K562 (cell line): ENCODE measurements around the gene LMTK2. TPM values are rescaled to one million over a fixed set of nuclear protein-coding genes. Genes with fewer than 3 reads are reported as not detected.

Experiments used
- ASH1L ChIP-seq: fragments of 450-650 bp; IDR thresholded peaks from 2 replicates; pipeline ENCODE4 v1.6.1; 2018; ENCODE audit warnings: borderline replicate concordance, mild to moderate bottlenecking, low read depth; ENCODE audit not compliant: partially characterized antibody
- BACH1 ChIP-seq: fragments of 200-800 bp; sonication (Bioruptor generic); IDR thresholded peaks from 2 replicates; pipeline ENCODE4 v1.6.1; 2016; ENCODE audit warnings: missing genetic modification characterization, missing compliant biosample characterization
- CEBPB ChIP-seq: fragments of 450-650 bp; IDR thresholded peaks from 2 replicates; pipeline ENCODE4 v1.6.1; 2016; ENCODE audit warnings: missing genetic modification characterization, missing compliant biosample characterization
- FOXK1 ChIP-seq: sonication (generic); formaldehyde crosslinking; IDR thresholded peaks from 2 replicates; pipeline ENCODE4 v1.8.0; 2022; ENCODE audit warnings: missing genetic modification reagents, mild to moderate bottlenecking, borderline replicate concordance
- GABPA ChIP-seq: fragments of 200-800 bp; sonication (Bioruptor generic); conservative IDR thresholded peaks from 2 replicates; pipeline ENCODE4 v1.6.1; 2016; ENCODE audit warnings: low read depth, missing genetic modification characterization, missing compliant biosample characterization
- HNRNPK ChIP-seq: fragments of 200-400 bp; formaldehyde crosslinking; IDR thresholded peaks from one replicate; pipeline ENCODE4 v1.6.1; 2018; ENCODE audit warnings: mild to moderate bottlenecking, low read depth, low read length; ENCODE audit not compliant: poor library complexity, severe bottlenecking
- HOMEZ ChIP-seq: fragments of 250-450 bp; sonication (Bioruptor Pico); IDR thresholded peaks from 2 replicates; pipeline ENCODE4 v1.4.0; 2020; ENCODE audit warnings: mild to moderate bottlenecking, moderate library complexity
- NR2F6 ChIP-seq: fragments of 450-650 bp; formaldehyde crosslinking; IDR thresholded peaks from 2 replicates; pipeline ENCODE4 v1.4.0; 2020; ENCODE audit warnings: mild to moderate bottlenecking
- PHTF2 ChIP-seq: fragments of 250-450 bp; sonication (Bioruptor Pico); IDR thresholded peaks from 2 replicates; pipeline ENCODE4 v1.5.0; 2021; ENCODE audit warnings: mild to moderate bottlenecking
- RBM25 ChIP-seq: fragments of 200-400 bp; formaldehyde crosslinking; IDR thresholded peaks from 2 replicates; pipeline ENCODE4 v1.6.1; 2018; ENCODE audit warnings: low read length, low read depth, moderate library complexity; ENCODE audit not compliant: severe bottlenecking
- SAFB ChIP-seq: fragments of 200-400 bp; formaldehyde crosslinking; IDR thresholded peaks from 2 replicates; pipeline ENCODE4 v1.6.1; 2017; ENCODE audit warnings: low read depth, low read length, borderline replicate concordance
- SMARCA5 ChIP-seq: fragments of 450-650 bp; IDR thresholded peaks from 2 replicates; pipeline ENCODE4 v1.6.1; 2016
- TEAD4 ChIP-seq, 2 experiments: sonication (generic) in 1 of 2; formaldehyde crosslinking in 1 of 2; IDR thresholded peaks; 2 replicates each; pipeline versions ENCODE4 v1.6.1 to v1.8.0; 2012 to 2022; ENCODE audit warnings: borderline replicate concordance in 1 of 2, inconsistent platforms in 1 of 2, low read length in 1 of 2, mild to moderate bottlenecking in 1 of 2, missing genetic modification reagents in 1 of 2
- TGIF2 ChIP-seq: sonication (generic); formaldehyde crosslinking; IDR thresholded peaks from 2 replicates; pipeline ENCODE4 v1.8.1; 2022; ENCODE audit warnings: mild to moderate bottlenecking, missing genetic modification reagents, moderate library complexity
- ZBTB5 ChIP-seq: fragments of 450-650 bp; IDR thresholded peaks from 2 replicates; pipeline ENCODE4 v1.6.1; 2017; ENCODE audit warnings: antibody characterized with exemption
- ZFP1 ChIP-seq: fragments of 450-650 bp; formaldehyde crosslinking; IDR thresholded peaks from 2 replicates; pipeline ENCODE4 v1.4.0; 2020; ENCODE audit warnings: mild to moderate bottlenecking, mixed read lengths
- polyA plus RNA-seq, 8 experiments: library from polyadenylated mRNA; depleted of rRNA in 4 of 8; stranded (reverse) in 5 of 8; unstranded in 3 of 8; fragments of >200 nt; fragmentation: Nextera tagmentation in 2 of 8; fragmentation: Illumina TruSeq in 1 of 8; extraction: Ambion mirVana in 2 of 8; extraction: Trizol in 1 of 8; gene quantifications; 2 replicates each; pipeline versions ENCODE4 v1.2.1 to v1.2.3, GENCODE V29; 2011 to 2014; ENCODE audit warnings: inconsistent platforms in 1 of 8, missing spikeins in 1 of 8
- total RNA-seq, 7 experiments: library from RNA; depleted of rRNA in 6 of 7; stranded (reverse); fragments of >200 nt in 6 of 7; fragmentation: Illumina TruSeq in 2 of 7; extraction: Trizol in 2 of 7; gene quantifications; 2 replicates each; pipeline versions ENCODE4 v1.2.1 to v1.2.3, GENCODE V29; 2011 to 2021; ENCODE audit warnings: low replicate concordance in 1 of 7
- TF ChIP-seq, protein P1 (sequence below), 2 experiments: fragments of 450-650 bp; conservative IDR thresholded peaks; 2 replicates each; pipeline ENCODE4 v1.6.1; 2017; ENCODE audit warnings: mild to moderate bottlenecking in 2 of 2, moderate library complexity in 2 of 2
- TF ChIP-seq, protein P2 (sequence below): fragments of 250-450 bp; sonication (Bioruptor Pico); IDR thresholded peaks from 2 replicates; pipeline ENCODE4 v1.4.0; 2020; ENCODE audit warnings: borderline replicate concordance

The LMTK2 gene
- total and polyA plus RNA-seq, 9 of the 15 experiments (the other 6 are each of a cell fraction or from before 2014, with no cell fraction given): 0.78 to 16.4 (median 6.3) TPM

- TF ChIP-seq ZFP1 (no peak), TGIF2 (CRISPR knock-in tag) (no peak), BACH1 (no peak), SMARCA5 (no peak), GABPA (peak; percentile 55), SAFB (no peak), HOMEZ (CRISPR knock-in tag) (no peak), NR2F6 (no peak), FOXK1 (CRISPR knock-in tag) (no peak), ZBTB5 (no peak), ASH1L (no peak), HNRNPK (no peak), CEBPB (tag) (no peak), PHTF2 (CRISPR knock-in tag) (no peak), RBM25 (peak; percentile 99), TEAD4 (IDR thresholded peaks at IDR 0.05; ENCODE audit: low read length) (no peak), TEAD4 (CRISPR knock-in tag; IDR thresholded peaks at IDR 0.05; ENCODE audit: borderline replicate concordance) (0 out of 2 replicates have a peak, but pooled peaks have one; percentile 47)
- TF ChIP-seq, protein P1, sequence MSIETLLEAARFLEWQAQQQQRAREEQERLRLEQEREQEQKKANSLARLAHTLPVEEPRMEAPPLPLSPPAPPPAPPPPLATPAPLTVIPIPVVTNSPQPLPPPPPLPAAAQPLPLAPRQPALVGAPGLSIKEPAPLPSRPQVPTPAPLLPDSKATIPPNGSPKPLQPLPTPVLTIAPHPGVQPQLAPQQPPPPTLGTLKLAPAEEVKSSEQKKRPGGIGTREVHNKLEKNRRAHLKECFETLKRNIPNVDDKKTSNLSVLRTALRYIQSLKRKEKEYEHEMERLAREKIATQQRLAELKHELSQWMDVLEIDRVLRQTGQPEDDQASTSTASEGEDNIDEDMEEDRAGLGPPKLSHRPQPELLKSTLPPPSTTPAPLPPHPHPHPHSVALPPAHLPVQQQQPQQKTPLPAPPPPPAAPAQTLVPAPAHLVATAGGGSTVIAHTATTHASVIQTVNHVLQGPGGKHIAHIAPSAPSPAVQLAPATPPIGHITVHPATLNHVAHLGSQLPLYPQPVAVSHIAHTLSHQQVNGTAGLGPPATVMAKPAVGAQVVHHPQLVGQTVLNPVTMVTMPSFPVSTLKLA (conservative IDR thresholded peaks at IDR 0.05): peak; percentile 79 to 91
- TF ChIP-seq, protein P2, sequence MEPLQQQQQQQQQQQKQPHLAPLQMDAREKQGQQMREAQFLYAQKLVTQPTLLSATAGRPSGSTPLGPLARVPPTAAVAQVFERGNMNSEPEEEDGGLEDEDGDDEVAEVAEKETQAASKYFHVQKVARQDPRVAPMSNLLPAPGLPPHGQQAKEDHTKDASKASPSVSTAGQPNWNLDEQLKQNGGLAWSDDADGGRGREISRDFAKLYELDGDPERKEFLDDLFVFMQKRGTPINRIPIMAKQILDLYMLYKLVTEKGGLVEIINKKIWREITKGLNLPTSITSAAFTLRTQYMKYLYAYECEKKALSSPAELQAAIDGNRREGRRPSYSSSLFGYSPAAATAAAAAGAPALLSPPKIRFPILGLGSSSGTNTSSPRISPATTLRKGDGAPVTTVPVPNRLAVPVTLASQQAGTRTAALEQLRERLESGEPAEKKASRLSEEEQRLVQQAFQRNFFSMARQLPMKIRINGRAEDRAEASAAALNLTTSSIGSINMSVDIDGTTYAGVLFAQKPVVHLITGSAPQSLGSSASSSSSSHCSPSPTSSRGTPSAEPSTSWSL (CRISPR knock-in tag): peak; percentile 62; the same call in 1 of the 2 replicates
Observed at GRCh38 chr7:98106647-98107312, at the start of gene LMTK2 (continued).
